IMR-90 (cell line): ENCODE data around the gene SKIC3. TPM values are rescaled to one million over a fixed set of nuclear protein-coding genes. Genes with fewer than 3 reads are reported as not detected.

Experiments used
- ATAC-seq: fragments of 200-7000 bp; cut with Tn5 transposase; 2 replicates; pipeline ENCODE4 v1.9.1; 2020; ENCODE audit warnings: low read depth, mild to moderate bottlenecking, moderate library complexity
- BruUV-seq: library from RNA; stranded (reverse); fragments of 400-500 nt; replicated peaks from 2 replicates; lab custom pipeline; 2021; lab: Mats Ljungman, UMichigan
- CTCF ChIA-PET: fragments of 300-600 bp; formaldehyde crosslinking; extraction: SDS; loops from one replicate; lab custom pipeline; 2021; ENCODE audit warnings: antibody characterized with exemption; lab: Yijun Ruan, JAX
- POLR2A ChIA-PET: fragments of 300-600 bp; sonication (Branson Sonifier 250); formaldehyde crosslinking; loops from one replicate; lab custom pipeline; 2022; ENCODE audit warnings: antibody characterized with exemption; ENCODE audit not compliant: unreplicated experiment; lab: Charles Lee
- DNase-seq: peaks from one replicate; pipeline ENCODE4 v3.0.0; 2013
- H2AFZ ChIP-seq: replicated peaks from 2 replicates; pipeline ENCODE3; 2013; ENCODE audit warnings: low read length, mild to moderate bottlenecking; ENCODE audit not compliant: poor library complexity
- H2AK5ac ChIP-seq: 2 replicates; pipeline ENCODE4 v1.6.1; 2013; ENCODE audit warnings: low read depth, low read length, inconsistent platforms
- H2AK9ac ChIP-seq: replicated peaks from 2 replicates; pipeline ENCODE3; 2013; ENCODE audit warnings: mild to moderate bottlenecking, low read depth, low read length, moderate library complexity; ENCODE audit not compliant: poor library complexity
- H2BK120ac ChIP-seq: 2 replicates; pipeline ENCODE4 v1.6.1; 2013; ENCODE audit warnings: low read depth, low read length, inconsistent platforms
- H2BK15ac ChIP-seq: 3 replicates; pipeline ENCODE4 v1.6.1; 2013; ENCODE audit warnings: low read depth, low read length, inconsistent platforms
- H2BK20ac ChIP-seq: 2 replicates; pipeline ENCODE4 v1.6.1; 2013; ENCODE audit warnings: low read depth, mild to moderate bottlenecking, inconsistent platforms, low read length, moderate library complexity
- H2BK5ac ChIP-seq: 2 replicates; pipeline ENCODE4 v1.6.1; 2013; ENCODE audit warnings: mild to moderate bottlenecking, low read depth, low read length, inconsistent platforms; ENCODE audit not compliant: poor library complexity, severe bottlenecking
- H3K14ac ChIP-seq: replicated peaks from 2 replicates; pipeline ENCODE4 v1.6.1; 2013; ENCODE audit warnings: low read depth, low read length, inconsistent platforms
- H3K18ac ChIP-seq: 2 replicates; pipeline ENCODE4 v1.6.1; 2013; ENCODE audit warnings: low read depth, low read length, control low read depth
- H3K23ac ChIP-seq: 2 replicates; pipeline ENCODE4 v1.6.1; 2013; ENCODE audit warnings: low read depth, low read length, inconsistent platforms
- H3K27ac ChIP-seq: 2 replicates; pipeline ENCODE4 v1.5.1; 2013; ENCODE audit warnings: mild to moderate bottlenecking, control low read depth, low read length; ENCODE audit not compliant: insufficient read depth
- H3K27me3 ChIP-seq: 2 replicates; pipeline ENCODE4 v1.6.1; 2013; ENCODE audit warnings: low read length; ENCODE audit not compliant: control insufficient read depth, insufficient read depth
- H3K36me3 ChIP-seq: 2 replicates; pipeline ENCODE4 v1.6.1; 2013; ENCODE audit warnings: low read length, mixed read lengths; ENCODE audit not compliant: control insufficient read depth, insufficient read depth
- H3K4ac ChIP-seq: 2 replicates; pipeline ENCODE4 v1.6.1; 2013; ENCODE audit warnings: low read depth, low read length, inconsistent platforms
- H3K4me1 ChIP-seq: 2 replicates; pipeline ENCODE4 v1.6.1; 2013; ENCODE audit warnings: low read length, mixed read lengths; ENCODE audit not compliant: control insufficient read depth, insufficient read depth
- H3K4me2 ChIP-seq: 2 replicates; pipeline ENCODE4 v1.6.1; 2013; ENCODE audit warnings: low read depth, mild to moderate bottlenecking, control low read depth, low read length, moderate library complexity
- H3K4me3 ChIP-seq: 2 replicates; pipeline ENCODE4 v1.5.1; 2013; ENCODE audit warnings: low read depth, mild to moderate bottlenecking, control low read depth, low read length, moderate library complexity; ENCODE audit not compliant: insufficient read depth
- H3K56ac ChIP-seq: 2 replicates; pipeline ENCODE4 v1.6.1; 2013; ENCODE audit warnings: low read length, inconsistent platforms; ENCODE audit not compliant: insufficient read depth; ENCODE audit errors: extremely low read depth
- H3K79me1 ChIP-seq, 2 experiments: 2 replicates each; pipeline ENCODE4 v1.6.1; 2013; ENCODE audit warnings: low read length in 2 of 2, inconsistent platforms in 1 of 2, low read depth in 1 of 2
- H3K9ac ChIP-seq: 2 replicates; pipeline ENCODE4 v1.6.1; 2013; ENCODE audit warnings: low read depth, low read length, control low read depth
- H3K9me1 ChIP-seq: 2 replicates; pipeline ENCODE4 v1.6.1; 2013; ENCODE audit warnings: low read length, inconsistent platforms; ENCODE audit not compliant: insufficient read depth
- H3K9me3 ChIP-seq: 2 replicates; pipeline ENCODE4 v1.6.1; 2013; ENCODE audit warnings: low read length; ENCODE audit not compliant: control insufficient read depth, insufficient read depth
- H4K20me1 ChIP-seq: 2 replicates; pipeline ENCODE4 v1.6.1; 2013; ENCODE audit warnings: low read length, inconsistent platforms; ENCODE audit not compliant: insufficient read depth
- H4K5ac ChIP-seq: 2 replicates; pipeline ENCODE4 v1.6.1; 2013; ENCODE audit warnings: mild to moderate bottlenecking, low read depth, low read length, control low read depth
- H4K8ac ChIP-seq, 2 experiments: 2 replicates each; pipeline ENCODE4 v1.6.1; 2013; ENCODE audit warnings: low read depth in 2 of 2, low read length in 2 of 2, control low read depth in 1 of 2, inconsistent platforms in 1 of 2
- H4K91ac ChIP-seq: 2 replicates; pipeline ENCODE4 v1.6.1; 2013; ENCODE audit warnings: low read depth, low read length, inconsistent platforms; ENCODE audit not compliant: insufficient read depth
- CHD1 ChIP-seq: IDR thresholded peaks from 2 replicates; pipeline ENCODE4 v1.6.1; 2012; ENCODE audit warnings: low read depth, low read length, improper control_type of control experiment
- MAFK ChIP-seq: IDR thresholded peaks from 2 replicates; pipeline ENCODE4 v1.6.1; 2012; ENCODE audit warnings: low read depth, low read length, improper control_type of control experiment
- NFE2L2 ChIP-seq: fragments of 150-350 bp; IDR thresholded peaks from 2 replicates; pipeline ENCODE4 v1.6.1; 2016; ENCODE audit warnings: low read depth, mild to moderate bottlenecking, low read length
- RFX5 ChIP-seq: IDR thresholded peaks from 2 replicates; pipeline ENCODE4 v1.8.0; 2012; ENCODE audit warnings: low read depth, mild to moderate bottlenecking, low read length, moderate library complexity
- SMC3 ChIP-seq: fragments of 150-350 bp; IDR thresholded peaks from 2 replicates; pipeline ENCODE4 v1.6.1; 2016; ENCODE audit warnings: low read depth, mild to moderate bottlenecking, antibody characterized with exemption, low read length, moderate library complexity
- WGBS, 2 experiments: methylation state at CpG; one replicate each; pipeline versions ENCODE4 v1.1.5 to v1.1.7; 2013; ENCODE audit warnings: missing lambda C conversion rate in 2 of 2; ENCODE audit not compliant: insufficient read length in 1 of 2; ENCODE audit errors: extremely low coverage in 2 of 2; 5-methylcytosine and 5-hydroxymethylcytosine counted together
- dilution Hi-C: fragments of 300-500 bp; cut with HindIII; formaldehyde crosslinking; loops from one replicate; pipeline ENCODE4 v1.14.3; 2018; ENCODE audit warnings: low sequenced_read_pairs; ENCODE audit not compliant: unreplicated experiment
- in situ Hi-C: fragments of 300-500 bp; cut with MboI; formaldehyde crosslinking; loops from 3 replicates; pipeline ENCODE4 v1.14.3; 2019; ENCODE audit warnings: low sequenced_read_pairs, inconsistent platforms, mixed read lengths
- intact Hi-C: fragments of 100-400 bp; cut with micrococcal nuclease; formaldehyde crosslinking; loops from 2 replicates; pipeline ENCODE4 v1.10.0; 2022
- polyA plus RNA-seq, 3 experiments: library from polyadenylated mRNA; depleted of rRNA; stranded (reverse); fragments of >200 nt; gene quantifications; 2 replicates each; pipeline ENCODE4 v1.2.3, GENCODE V29; 2012; ENCODE audit warnings: low replicate concordance in 1 of 3
- total RNA-seq: library from RNA; depleted of rRNA; stranded (reverse); fragments of >200 nt; gene quantifications from 2 replicates; pipeline ENCODE4 v1.2.3, GENCODE V29; 2012

The SKIC3 gene
- total and polyA plus RNA-seq, 2 of the 4 experiments (the other 2 are of a cell fraction) = 47.1 to 145 TPM

DNA sequence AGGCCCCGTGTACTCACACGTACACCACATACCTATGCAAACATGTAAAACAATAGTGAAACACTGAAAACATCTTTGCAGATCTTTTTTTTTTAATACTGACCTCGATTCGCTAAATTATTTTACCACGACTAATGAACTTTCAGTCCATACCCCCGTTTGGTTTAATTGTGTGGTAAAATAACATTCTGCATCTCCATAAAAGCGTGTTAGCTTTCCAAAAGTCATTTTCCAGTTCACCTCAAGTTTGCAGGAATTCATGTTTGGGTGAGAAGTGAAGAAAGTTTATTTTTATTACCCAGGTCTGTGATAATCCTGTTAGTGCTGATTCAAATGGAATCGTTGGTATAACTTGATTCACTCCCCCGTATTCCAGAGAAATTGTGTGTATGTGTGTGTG is 776 bp upstream of the SKIC3 start:
- Histone ChIP-seq H3K36me3 (peaks cover 2% of the 10 kb centered on the region; the same call in 1 of the 2 replicates), H2BK20ac (0 out of 2 replicates have a peak overlapping the region, but pooled peaks have one; percentile 13), H3K79me1 (peaks cover 20 to 65% of the 10 kb centered on the region in 2 experiments), H4K5ac (peak overlapping the region; percentile 18; the same call in 1 of the 2 replicates), H3K56ac (peak overlapping the region; percentile 55), H3K9me1 (peaks cover 7% of the 10 kb centered on the region), H3K4me1 (peaks cover 6% of the 10 kb centered on the region), H3K23ac (peak overlapping the region; percentile 70), H2BK15ac (peak overlapping the region; percentile 23; the same call in 1 of the 3 replicates), H3K4me2 (peak overlapping the region; percentile 85), H3K27me3 (no peaks in the 10 kb centered on the region), H3K18ac (peak overlapping the region; percentile 69; the same call in 1 of the 2 replicates), H2BK120ac (peak overlapping the region; percentile 49; the same call in 1 of the 2 replicates), H3K4me3 (peak overlapping the region; percentile 52), H2AK9ac (peak overlapping the region; percentile 57), H2BK5ac (peak overlapping the region; percentile 82), H2AFZ (peak overlapping the region; percentile 98), H3K9me3 (no peaks in the 10 kb centered on the region), H3K4ac (peak overlapping the region; percentile 65), H4K91ac (no peak overlapping the region; the same call in 1 of the 2 replicates), H2AK5ac (no peak overlapping the region), H3K9ac (peak overlapping the region; percentile 53), H4K20me1 (no peaks in the 10 kb centered on the region; the same call in 1 of the 2 replicates), H4K8ac (peak overlapping the region in 1 of 2 experiments; percentile 44; a peak in 2 of 4 replicates), H3K14ac (peak overlapping the region; percentile 57), H3K27ac (peak overlapping the region; percentile 75)
- dilution Hi-C loops = no loop called here
- in situ Hi-C loops = loop anchor here (10.0 kb wide), 1 partner anchor 289 kb away; no protein-coding TSS in a partner anchor
- DNase-seq = peak; percentile 6
- POLR2A ChIA-PET = interaction anchor here (0.5 kb wide), 1 partner anchor 14 kb away, joined by 3 read pairs; no protein-coding TSS in a partner anchor
- TF ChIP-seq CHD1 = no peak
- no peak for TF ChIP-seq NFE2L2
- TF ChIP-seq MAFK = no peak
- no peak for TF ChIP-seq SMC3
- TF ChIP-seq RFX5 = no peak
- intact Hi-C loops = loop anchor here (1.0 to 10.0 kb wide), 3 partner anchors 64 to 292 kb away; partner anchors contain the start of gene RHOBTB3
- BruUV-seq = no TSS peak
- no peak for ATAC-seq
- CTCF ChIA-PET = no interaction called here
- 0% methylated on average over 2 of the region's 9 CpGs; no CpG with 5 or more reads in 1 of the 2 experiments for WGBS, 2 experiments
